ENCODE results near the gene BEST3. TPM values are rescaled to one million over a fixed set of nuclear protein-coding genes. Genes with fewer than 3 reads are reported as not detected.

The BEST3 gene
- total RNA-seq, 1 experiment from 2014 or later, result 0.54 TPM

DNA sequence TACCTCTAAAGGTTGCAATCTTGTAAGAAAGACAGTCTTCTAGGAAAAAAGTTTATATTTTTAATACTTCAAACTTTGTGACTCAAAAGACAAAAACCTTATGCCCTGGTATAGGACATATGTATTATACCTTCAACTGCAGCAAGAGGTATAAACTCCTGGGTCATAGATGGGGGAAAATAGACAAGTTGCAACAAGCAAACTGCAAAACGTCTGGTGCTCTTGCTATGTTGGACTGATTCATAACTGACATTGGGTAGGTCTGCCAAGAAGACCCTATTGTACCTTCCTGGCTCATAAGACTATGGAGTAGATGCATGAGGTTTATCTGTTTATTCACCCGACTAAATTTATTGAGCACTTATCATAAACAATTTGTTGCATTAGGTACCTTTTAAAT is 40.9 kb downstream of the BEST3 start:
- no peak for DNase-seq (ENCODE audit: low read depth)
- in situ Hi-C loops (cut with HindIII; ENCODE audit: low pct_unique_long_range_greater_than_20kb, low sequenced_read_pairs), result no loop called here

DNA sequence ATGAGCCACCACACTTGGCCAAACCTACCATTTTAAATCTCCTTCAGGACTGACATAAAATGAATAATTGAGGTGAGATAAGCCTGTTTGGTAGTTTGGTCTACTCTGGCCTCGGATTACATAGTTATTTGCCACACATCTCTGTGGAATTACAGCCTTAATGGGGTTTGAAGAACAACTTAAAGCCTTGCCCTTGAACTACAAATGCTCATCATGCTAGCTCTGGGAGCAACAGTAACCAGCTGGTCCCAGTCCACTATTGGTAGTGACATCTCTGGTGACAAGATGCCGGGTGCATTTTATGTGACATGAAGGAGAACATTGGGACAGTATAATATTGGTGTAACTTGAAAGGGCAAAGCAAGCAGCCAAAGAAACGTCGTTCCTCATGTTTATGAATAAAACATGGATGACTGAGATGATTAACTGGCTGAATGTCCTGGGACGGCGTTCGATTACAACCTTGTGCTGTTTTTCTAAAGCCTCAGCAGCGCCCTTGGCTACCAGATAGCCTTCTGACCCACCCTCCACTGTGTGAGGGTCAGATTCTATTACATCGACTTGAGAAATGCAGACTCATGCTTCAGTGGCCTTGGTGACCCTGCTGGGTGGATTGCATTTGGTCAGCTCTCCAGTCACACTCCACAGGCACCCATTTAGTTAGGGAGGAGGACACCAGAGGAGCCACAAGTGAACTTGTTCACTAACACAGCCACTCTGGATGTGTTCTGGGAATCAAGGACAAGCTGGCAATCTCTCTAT is 41.5 kb downstream of the BEST3 start:
- in situ Hi-C loops (cut with HindIII; ENCODE audit: low pct_unique_long_range_greater_than_20kb, low sequenced_read_pairs), result no loop called here
- peak; percentile 96 for DNase-seq (ENCODE audit: low read depth)

GRCh38 chr12:69655616-69656340 is 43.3 kb downstream of the BEST3 start:
- in situ Hi-C loops (cut with HindIII; ENCODE audit: low pct_unique_long_range_greater_than_20kb, low sequenced_read_pairs), result no loop called here
- peak; percentile 53 for DNase-seq (ENCODE audit: low read depth)

DNA sequence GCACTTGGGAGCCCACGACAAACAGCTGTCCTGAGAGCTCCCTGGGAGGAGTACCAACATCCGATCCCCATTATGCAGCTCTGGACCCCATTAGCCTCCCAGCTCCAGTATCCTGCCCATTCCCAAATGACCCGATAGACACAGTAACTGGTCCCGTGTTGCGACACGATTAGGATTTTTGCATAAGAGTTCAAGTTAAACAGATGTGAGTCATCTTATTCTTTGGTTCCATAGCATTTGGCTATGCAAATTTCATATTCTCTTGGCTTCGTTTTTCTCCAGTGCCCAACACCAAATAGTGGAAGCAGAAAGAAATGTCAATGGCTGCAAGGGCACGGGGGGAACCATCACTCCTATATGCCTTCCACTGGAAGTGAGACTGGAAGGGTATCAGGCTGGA is 45.4 kb downstream of the BEST3 start:
- no peak for DNase-seq (ENCODE audit: low read depth)
- in situ Hi-C loops (cut with HindIII; ENCODE audit: low pct_unique_long_range_greater_than_20kb, low sequenced_read_pairs), result no loop called here

GRCh38 chr12:69651922-69652321 is 47.2 kb downstream of the BEST3 start:
- in situ Hi-C loops (cut with HindIII; ENCODE audit: low pct_unique_long_range_greater_than_20kb, low sequenced_read_pairs), result no loop called here
- no peak for DNase-seq (ENCODE audit: low read depth)

DNA sequence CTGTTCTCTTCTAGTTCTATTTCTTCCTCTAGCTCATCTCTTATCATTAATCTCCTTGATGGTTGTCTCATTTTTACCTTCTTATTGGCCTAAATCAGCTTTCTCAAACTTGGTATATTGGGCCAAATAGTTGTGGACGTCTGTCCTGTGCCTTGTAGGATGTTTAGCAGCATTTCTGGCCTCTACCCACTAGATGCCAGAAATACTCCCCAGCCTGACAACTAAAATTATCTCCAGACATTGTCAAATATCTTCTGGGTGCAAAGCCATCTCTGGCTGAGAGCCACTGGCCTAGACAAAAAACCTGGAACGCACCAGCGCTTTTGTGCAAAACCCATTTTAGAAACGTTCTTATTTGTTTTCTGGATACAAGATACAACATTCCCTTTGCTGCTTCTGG is 49.6 kb downstream of the BEST3 start:
- no peak for DNase-seq (ENCODE audit: low read depth)
- in situ Hi-C loops (cut with HindIII; ENCODE audit: low pct_unique_long_range_greater_than_20kb, low sequenced_read_pairs), result no loop called here

- DNase-seq (ENCODE audit: low read depth), result peak; percentile 36
- in situ Hi-C loops (cut with HindIII; ENCODE audit: low pct_unique_long_range_greater_than_20kb, low sequenced_read_pairs), result no loop called here
Measured at GRCh38 chr12:69648476-69648875, 50.6 kb downstream of the BEST3 start.

DNA sequence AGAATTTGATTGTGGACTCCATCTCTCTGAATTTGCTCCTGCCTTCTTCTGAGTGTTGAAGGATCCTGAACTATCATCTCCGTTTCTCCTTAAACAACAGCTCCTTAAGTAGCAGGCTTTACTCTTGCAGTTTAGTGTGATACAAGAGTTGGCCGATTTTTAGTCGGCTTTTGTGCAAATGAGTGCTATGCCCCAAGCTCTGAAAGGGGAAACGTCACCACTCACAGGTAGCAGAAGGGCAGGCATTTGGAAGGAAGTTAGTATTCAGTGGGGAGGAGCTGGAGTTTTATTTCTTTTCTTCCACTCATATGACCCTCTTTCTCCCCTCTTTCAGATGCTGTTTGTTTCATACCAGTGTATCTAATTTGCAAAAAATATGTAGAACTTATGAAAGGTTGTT is 51.9 kb downstream of the BEST3 start:
- no peak for DNase-seq (ENCODE audit: low read depth)
- in situ Hi-C loops (cut with HindIII; ENCODE audit: low pct_unique_long_range_greater_than_20kb, low sequenced_read_pairs), result no loop called here

- in situ Hi-C loops (cut with HindIII; ENCODE audit: low pct_unique_long_range_greater_than_20kb, low sequenced_read_pairs), result no loop called here
Measured at GRCh38 chr12:69645031-69645430, 54.1 kb downstream of the BEST3 start.

DNA sequence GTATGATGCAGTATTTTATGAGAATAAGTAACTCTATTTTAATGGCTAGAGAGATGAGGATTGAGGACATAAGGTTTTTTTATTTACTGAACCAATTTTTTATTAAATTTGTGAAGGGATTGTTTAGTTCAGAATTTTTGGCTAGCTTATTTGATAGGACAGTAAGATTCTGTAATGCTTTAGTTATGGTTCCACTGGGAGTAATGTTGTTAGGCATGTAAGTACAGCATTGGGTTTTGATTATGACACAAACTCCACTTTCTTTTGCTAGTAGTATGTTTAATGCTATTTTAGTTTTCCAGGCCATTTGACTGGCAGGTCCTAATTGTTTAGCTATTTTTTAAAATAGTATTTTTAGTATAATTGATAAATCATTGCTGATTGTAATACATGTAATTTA is 54.6 kb downstream of the BEST3 start:
- in situ Hi-C loops (cut with HindIII; ENCODE audit: low pct_unique_long_range_greater_than_20kb, low sequenced_read_pairs), result no loop called here
- no peak for DNase-seq (ENCODE audit: low read depth)

More at GRCh38 chr12:69645031-69645430, 54.1 kb downstream of the BEST3 start:
- DNase-seq (ENCODE audit: low read depth), result no peak

- in situ Hi-C loops (cut with HindIII; ENCODE audit: low pct_unique_long_range_greater_than_20kb, low sequenced_read_pairs), result no loop called here
- DNase-seq (ENCODE audit: low read depth), result no peak
Measured at GRCh38 chr12:69642531-69642930, 56.6 kb downstream of the BEST3 start.

- in situ Hi-C loops (cut with HindIII; ENCODE audit: low pct_unique_long_range_greater_than_20kb, low sequenced_read_pairs), result no loop called here
- no peak for DNase-seq (ENCODE audit: low read depth)
Measured at GRCh38 chr12:69641546-69641945, 57.6 kb downstream of the BEST3 start.

- in situ Hi-C loops (cut with HindIII; ENCODE audit: low pct_unique_long_range_greater_than_20kb, low sequenced_read_pairs), result no loop called here
Measured at GRCh38 chr12:69639400-69640016, 59.6 kb downstream of the BEST3 start.

DNA sequence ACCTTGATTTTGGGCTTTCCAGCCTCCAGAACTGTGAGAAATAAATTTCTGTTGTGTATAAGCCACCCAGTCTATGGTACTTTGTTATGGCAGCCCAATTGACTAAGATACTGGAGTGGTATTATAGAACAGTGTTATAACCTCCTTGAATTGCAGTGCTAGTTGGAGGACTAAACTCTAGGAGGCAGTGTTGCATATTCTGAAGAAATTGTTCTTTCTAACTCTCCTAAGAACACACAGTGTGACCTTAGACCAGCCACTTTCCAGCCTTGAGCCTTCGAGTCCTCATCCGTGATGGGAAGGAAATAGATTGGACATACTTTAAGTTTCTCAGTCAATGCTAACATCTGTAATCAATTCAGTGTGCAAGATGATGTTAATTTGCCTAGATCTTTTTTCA is 66.0 kb downstream of the BEST3 start:
- in situ Hi-C loops (cut with HindIII; ENCODE audit: low pct_unique_long_range_greater_than_20kb, low sequenced_read_pairs), result no loop called here
- DNase-seq (ENCODE audit: low read depth), result no peak

More at GRCh38 chr12:69639400-69640016, 59.6 kb downstream of the BEST3 start:
- peak; percentile 47 for DNase-seq (ENCODE audit: low read depth)

DNA sequence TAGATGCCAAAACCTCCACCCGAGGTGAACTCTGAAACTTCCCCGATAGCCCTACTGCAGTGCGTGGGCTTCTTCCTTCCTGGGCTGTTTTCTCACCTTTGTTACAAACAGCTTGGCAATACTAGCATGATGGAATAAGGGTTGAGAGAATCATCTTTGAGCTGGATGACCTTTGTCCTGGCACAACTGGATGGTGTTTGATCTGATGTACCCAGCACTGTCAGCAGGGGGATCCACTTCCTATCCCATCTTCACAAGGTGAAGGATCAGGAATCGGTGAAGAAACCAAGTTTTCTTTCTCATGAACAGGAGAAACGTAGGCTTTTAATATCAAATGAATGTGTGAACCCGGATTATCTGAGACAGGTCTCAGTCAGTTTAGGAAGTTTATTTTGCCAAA is 68.9 kb downstream of the BEST3 start:
- in situ Hi-C loops (cut with HindIII; ENCODE audit: low pct_unique_long_range_greater_than_20kb, low sequenced_read_pairs), result no loop called here
- DNase-seq (ENCODE audit: low read depth), result no peak

DNA sequence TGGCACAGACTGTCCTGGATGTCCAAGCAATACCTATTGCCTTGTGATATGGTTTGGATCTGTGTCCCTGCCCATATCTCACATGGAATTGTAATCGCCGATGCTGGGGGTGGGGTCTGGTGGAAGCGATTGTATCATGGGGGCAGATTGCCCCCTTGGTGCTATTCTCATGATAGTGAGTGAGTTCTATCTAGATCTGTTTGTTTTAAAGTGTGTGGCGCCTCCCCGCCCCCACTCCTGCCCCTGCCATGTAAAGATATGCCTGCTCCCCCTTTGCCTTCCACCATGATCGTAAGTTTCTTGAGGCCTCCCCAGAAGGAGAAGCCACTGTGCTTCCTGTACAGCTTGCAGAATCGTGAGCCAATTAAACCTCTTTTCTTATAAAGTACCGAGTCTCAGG is 71.6 kb downstream of the BEST3 start:
- in situ Hi-C loops (cut with HindIII; ENCODE audit: low pct_unique_long_range_greater_than_20kb, low sequenced_read_pairs), result no loop called here
- DNase-seq (ENCODE audit: low read depth), result no peak

- no peak for DNase-seq (ENCODE audit: low read depth)
Measured at GRCh38 chr12:69623970-69624369, 75.1 kb downstream of the BEST3 start.

DNA sequence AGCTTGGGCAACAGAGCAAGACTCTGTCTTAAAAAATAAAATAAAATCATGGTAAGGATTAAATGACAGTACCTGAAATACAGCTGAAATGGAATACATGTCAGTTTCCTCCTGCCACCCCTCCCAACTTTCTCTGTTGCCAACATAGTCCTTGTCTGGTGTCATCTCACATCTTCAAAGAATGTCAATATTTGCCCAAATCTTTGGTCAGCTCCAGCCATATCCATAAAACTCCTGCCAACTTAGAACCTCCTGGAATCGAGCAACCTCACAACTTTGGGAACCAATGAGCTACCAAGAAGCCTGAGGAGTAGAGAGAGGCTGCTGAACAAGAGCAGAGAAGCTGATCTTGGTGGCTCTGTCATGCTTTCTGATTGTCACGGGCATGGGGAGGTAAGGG is 77.6 kb downstream of the BEST3 start:
- no peak for DNase-seq (ENCODE audit: low read depth)
- in situ Hi-C loops (cut with HindIII; ENCODE audit: low pct_unique_long_range_greater_than_20kb, low sequenced_read_pairs), result no loop called here

More at GRCh38 chr12:69623970-69624369, 75.1 kb downstream of the BEST3 start:
- in situ Hi-C loops (cut with HindIII; ENCODE audit: low pct_unique_long_range_greater_than_20kb, low sequenced_read_pairs), result no loop called here

- in situ Hi-C loops (cut with HindIII; ENCODE audit: low pct_unique_long_range_greater_than_20kb, low sequenced_read_pairs), result no loop called here
Measured at GRCh38 chr12:69620921-69621320, 78.2 kb downstream of the BEST3 start.

More at GRCh38 chr12:69620921-69621320, 78.2 kb downstream of the BEST3 start:
- no peak for DNase-seq (ENCODE audit: low read depth)

Data from Caki2 (cell line).